HepG2 (cell line): Measurements from ENCODE around the gene TEX30. TPM values are rescaled to one million over a fixed set of nuclear protein-coding genes. Genes with fewer than 3 reads are reported as not detected.

Experiments
- ATRX ChIP-seq: sonication (generic); formaldehyde crosslinking; IDR thresholded peaks from 2 replicates; pipeline ENCODE4 v1.4.0; 2020; ENCODE audit warnings: missing genetic modification reagents, borderline replicate concordance
- CHCHD3 ChIP-seq: sonication (generic); formaldehyde crosslinking; IDR thresholded peaks from 2 replicates; pipeline ENCODE4 v1.8.0; 2022; ENCODE audit warnings: mild to moderate bottlenecking, missing genetic modification reagents, moderate library complexity
- GABPB1 ChIP-seq: IDR thresholded peaks from 2 replicates; pipeline ENCODE4 v1.6.1; 2016; ENCODE audit warnings: mild to moderate bottlenecking, missing genetic modification reagents, moderate library complexity, missing compliant biosample characterization
- GZF1 ChIP-seq: sonication (generic); formaldehyde crosslinking; IDR thresholded peaks from 2 replicates; pipeline ENCODE4 v1.5.1; 2020; ENCODE audit warnings: mild to moderate bottlenecking, missing genetic modification reagents
- IRF9 ChIP-seq: sonication (generic); formaldehyde crosslinking; IDR thresholded peaks from 2 replicates; pipeline ENCODE4 v1.8.0; 2022; ENCODE audit warnings: missing genetic modification reagents, mild to moderate bottlenecking, borderline replicate concordance
- PRDM15 ChIP-seq: sonication (generic); formaldehyde crosslinking; IDR thresholded peaks from 2 replicates; pipeline ENCODE4 v1.4.0; 2020; ENCODE audit warnings: missing genetic modification reagents
- RARA ChIP-seq: IDR thresholded peaks from 2 replicates; pipeline ENCODE4 v1.6.1; 2016; ENCODE audit warnings: missing genetic modification reagents, missing compliant biosample characterization
- SNAPC4 ChIP-seq: sonication (generic); formaldehyde crosslinking; IDR thresholded peaks from 2 replicates; pipeline ENCODE4 v1.4.0; 2020; ENCODE audit warnings: mild to moderate bottlenecking, missing genetic modification reagents
- SSRP1 ChIP-seq: IDR thresholded peaks from 2 replicates; pipeline ENCODE4 v1.6.1; 2016; ENCODE audit warnings: control low read depth
- TGIF2 ChIP-seq: IDR thresholded peaks from 2 replicates; pipeline ENCODE4 v1.6.1; 2016; ENCODE audit warnings: control low read depth, missing compliant biosample characterization
- ZFX ChIP-seq: sonication (generic); formaldehyde crosslinking; IDR thresholded peaks from 2 replicates; pipeline ENCODE4 v1.4.0; 2020; ENCODE audit warnings: mild to moderate bottlenecking, low read depth, missing genetic modification reagents, moderate library complexity
- ZIK1 ChIP-seq: sonication (generic); formaldehyde crosslinking; IDR thresholded peaks from 2 replicates; pipeline ENCODE4 v1.5.0; 2020; ENCODE audit warnings: mild to moderate bottlenecking, low read depth, missing genetic modification reagents, borderline replicate concordance
- ZNF337 ChIP-seq: sonication (generic); formaldehyde crosslinking; IDR thresholded peaks from 2 replicates; pipeline ENCODE4 v1.5.1; 2020; ENCODE audit warnings: missing genetic modification reagents, low read depth, mild to moderate bottlenecking, borderline replicate concordance
- ZNF501 ChIP-seq: sonication (generic); formaldehyde crosslinking; IDR thresholded peaks from 2 replicates; pipeline ENCODE4 v1.5.1; 2020; ENCODE audit warnings: mild to moderate bottlenecking, moderate library complexity, missing genetic modification reagents
- ZNF691 ChIP-seq: sonication (generic); formaldehyde crosslinking; IDR thresholded peaks from 2 replicates; pipeline ENCODE4 v1.4.0; 2020; ENCODE audit warnings: missing genetic modification reagents, low read depth, mild to moderate bottlenecking, borderline replicate concordance
- polyA plus RNA-seq, 8 experiments: library from polyadenylated mRNA; depleted of rRNA in 3 of 8; stranded (reverse) in 7 of 8; unstranded in 1 of 8; fragments of >200 nt; fragmentation: Illumina TruSeq in 4 of 8; extraction: Trizol in 4 of 8; gene quantifications; 2 replicates each; pipeline versions ENCODE4 v1.2.1 to v1.2.3, GENCODE V29; 2011 to 2016; ENCODE audit warnings: low read depth in 4 of 8, missing spikeins in 1 of 8, mixed read lengths in 1 of 8; ENCODE audit not compliant: insufficient read depth in 1 of 8
- total RNA-seq, 5 experiments: library from RNA; depleted of rRNA; stranded (reverse); fragments of >200 nt; fragmentation: Illumina TruSeq; extraction: Trizol; gene quantifications; 2 replicates each; pipeline ENCODE4 v1.2.3, GENCODE V29; 2016; ENCODE audit warnings: low read depth in 1 of 5

TEX30 gene
- total and polyA plus RNA-seq, 2 of the 13 experiments (the other 11 are each of a cell fraction or from before 2014, with no cell fraction given) = 0.60 to 1.2 TPM

- TF ChIP-seq SNAPC4 (no peak), GZF1 (CRISPR knock-in tag) (no peak), ZNF501 (CRISPR knock-in tag) (peak; percentile 73), ATRX (CRISPR knock-in tag) (no peak), ZNF691 (CRISPR knock-in tag) (0 out of 2 replicates have a peak, but pooled peaks have one; percentile 44), TGIF2 (CRISPR knock-in tag) (no peak), IRF9 (CRISPR knock-in tag) (no peak; the same call in 1 of the 2 replicates), RARA (CRISPR knock-in tag) (no peak), ZNF337 (0 out of 2 replicates have a peak, but pooled peaks have one; percentile 14), SSRP1 (CRISPR knock-in tag) (no peak), GABPB1 (peak; percentile 89), ZFX (peak; percentile 33; the same call in 1 of the 2 replicates), PRDM15 (CRISPR knock-in tag) (no peak), CHCHD3 (no peak), ZIK1 (CRISPR knock-in tag) (0 out of 2 replicates have a peak, but pooled peaks have one; percentile 81)
Measured at GRCh38 chr13:102798581-102799425, 25.2 kb upstream of the TEX30 start, which contains the start of the genes BIVM and POGLUT2 (continued).
